ENCODE data around the gene ZBP1. TPM values are rescaled to one million over a fixed set of nuclear protein-coding genes. Genes with fewer than 3 reads are reported as not detected.

ZBP1 gene
- polyA plus RNA-seq, 1 donor: 0.33 TPM

DNA sequence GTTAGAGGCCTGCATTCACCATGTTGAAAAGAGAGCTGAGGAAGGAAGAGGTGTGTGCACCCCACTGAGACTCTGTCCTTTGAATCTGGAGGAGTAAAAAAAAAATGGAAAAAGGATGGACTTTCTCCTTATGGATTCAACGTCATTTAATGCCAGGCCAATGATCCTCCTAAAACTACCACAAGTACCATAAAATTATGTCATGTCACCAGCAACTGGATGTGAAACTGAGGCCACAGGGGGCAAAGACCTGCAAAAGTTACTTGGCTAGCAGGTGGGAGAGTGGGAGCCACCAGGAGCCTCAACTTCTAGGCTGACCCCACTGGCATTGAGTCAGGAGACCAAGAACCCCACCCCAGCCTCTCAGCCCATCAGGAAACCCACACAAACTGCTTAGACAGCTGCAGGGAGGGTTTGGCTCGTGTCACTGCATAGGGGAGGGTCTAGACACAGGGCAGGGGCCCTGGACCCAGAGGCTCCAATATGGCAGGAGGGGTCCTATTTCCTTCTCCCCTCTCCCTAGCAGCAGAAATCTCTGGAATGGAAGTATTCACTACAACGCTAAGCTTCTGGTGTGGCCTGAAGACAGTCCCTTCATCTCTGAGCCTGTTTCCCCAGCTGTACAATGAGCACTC is 48.3 kb downstream of the ZBP1 start:
- no peak for DNase-seq (ENCODE audit: low read depth)

DNA sequence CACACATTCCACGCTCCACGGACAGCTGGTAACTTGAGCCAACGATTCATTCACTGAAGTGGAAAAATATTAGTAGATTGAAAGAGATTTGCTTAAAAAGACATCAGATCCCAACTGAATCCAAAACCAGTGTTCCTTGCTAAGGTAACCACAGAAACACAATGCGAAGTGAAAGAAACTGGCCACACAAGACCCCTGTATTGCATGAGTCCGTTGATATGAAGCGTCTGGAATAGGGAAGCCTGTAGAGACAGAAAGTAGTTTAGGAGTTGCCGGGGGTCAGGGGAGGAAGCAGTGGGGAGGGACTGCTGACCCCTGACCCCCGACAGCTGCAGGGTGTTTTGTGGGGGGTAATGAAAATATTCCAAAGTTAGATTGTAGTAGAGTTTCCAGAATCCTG is 49.3 kb downstream of the ZBP1 start:
- DNase-seq (ENCODE audit: low read depth): no peak

DNA sequence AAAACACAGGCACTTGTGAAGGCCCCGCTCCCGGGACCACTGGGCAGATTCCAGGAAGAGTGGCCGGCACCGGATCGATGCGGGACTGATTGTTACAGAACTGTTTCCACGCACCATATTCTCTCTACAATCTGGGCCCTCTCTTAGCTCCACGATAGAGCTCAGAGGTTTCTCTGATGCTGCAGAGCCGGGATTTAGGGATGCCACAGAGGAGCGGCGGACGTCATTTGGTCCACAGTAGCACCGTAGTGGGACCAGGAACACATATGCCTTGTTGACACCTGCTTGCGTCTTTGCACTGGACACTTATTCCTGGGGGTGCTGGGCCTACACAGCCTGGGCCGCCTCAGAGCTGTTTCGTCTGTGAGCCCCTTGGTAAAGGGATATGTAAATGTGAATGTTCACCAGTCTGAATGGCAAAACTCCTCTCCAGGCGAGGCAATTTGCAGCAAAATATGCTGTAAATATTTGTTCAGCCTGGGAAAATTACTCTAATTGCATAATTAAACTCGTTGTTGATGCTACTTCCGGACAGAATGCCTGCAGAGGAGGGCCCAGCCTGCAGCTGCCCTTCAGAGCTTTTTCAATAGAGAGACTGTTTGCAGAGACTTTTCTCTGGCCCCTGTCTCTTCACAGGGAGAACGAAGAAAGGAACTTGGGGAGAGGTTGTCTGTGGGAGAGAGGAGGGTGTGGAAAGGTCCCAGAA is 49.9 kb downstream of the ZBP1 start:
- DNase-seq (ENCODE audit: low read depth): no peak

DNA sequence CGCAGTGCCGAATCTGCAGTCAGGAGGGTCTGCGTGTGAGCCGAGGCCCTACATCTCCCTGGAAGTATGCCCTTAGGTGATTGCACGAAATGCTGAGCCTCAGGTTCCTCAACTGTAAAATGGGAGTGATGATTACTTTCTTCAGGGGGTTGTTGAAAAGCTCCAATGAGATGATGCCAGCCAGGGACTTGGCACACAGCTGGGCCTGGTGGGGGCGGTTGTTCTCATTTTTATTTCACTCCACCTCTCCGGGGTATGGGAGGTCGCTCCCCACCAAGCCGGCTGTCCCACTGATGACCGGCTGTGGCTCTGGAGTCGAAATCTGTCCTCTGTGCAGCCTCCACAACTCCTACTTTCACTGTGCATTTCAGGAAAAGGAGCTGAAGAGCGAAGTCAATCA is 51.3 kb downstream of the ZBP1 start:
- no peak for DNase-seq (ENCODE audit: low read depth)

DNA sequence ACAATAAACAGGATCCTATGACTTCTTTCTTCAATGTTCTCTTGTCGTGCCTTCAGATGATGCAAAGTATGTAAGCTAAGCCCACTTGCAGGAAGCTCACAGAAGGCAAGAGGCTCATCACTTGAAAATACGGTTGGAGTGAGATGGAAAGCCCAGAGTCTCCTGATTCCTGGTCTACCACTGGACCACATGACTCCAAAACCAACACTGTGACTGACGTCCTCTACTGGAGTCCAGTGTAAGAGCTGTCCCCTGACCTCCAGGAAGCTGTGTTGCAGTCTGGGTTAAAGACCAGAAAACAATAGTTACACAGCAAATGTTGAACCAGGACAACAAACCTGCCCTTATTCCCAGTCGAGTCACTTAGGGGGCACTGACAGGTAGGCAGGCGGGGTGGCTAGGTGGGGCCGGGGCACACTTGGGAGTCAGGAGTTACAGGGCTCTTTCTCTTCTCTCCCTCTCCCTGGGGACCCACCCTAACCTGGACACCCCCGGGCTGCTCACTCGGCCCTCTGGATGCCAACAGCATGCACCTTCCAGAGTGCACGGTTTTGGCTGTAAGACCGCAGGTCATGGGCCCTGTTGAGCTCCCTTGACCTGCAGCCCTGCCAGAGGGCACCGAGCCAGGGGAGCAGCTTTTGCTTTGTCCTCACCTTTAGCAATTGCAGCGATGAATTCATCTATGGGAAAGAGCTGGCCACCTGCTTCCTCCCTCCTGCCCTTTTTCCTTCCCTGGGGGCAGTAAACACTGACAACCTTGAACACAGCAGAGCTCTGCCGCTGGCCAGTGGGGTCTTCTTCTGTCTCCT is 51.9 kb downstream of the ZBP1 start:
- no peak for DNase-seq (ENCODE audit: low read depth)

DNA sequence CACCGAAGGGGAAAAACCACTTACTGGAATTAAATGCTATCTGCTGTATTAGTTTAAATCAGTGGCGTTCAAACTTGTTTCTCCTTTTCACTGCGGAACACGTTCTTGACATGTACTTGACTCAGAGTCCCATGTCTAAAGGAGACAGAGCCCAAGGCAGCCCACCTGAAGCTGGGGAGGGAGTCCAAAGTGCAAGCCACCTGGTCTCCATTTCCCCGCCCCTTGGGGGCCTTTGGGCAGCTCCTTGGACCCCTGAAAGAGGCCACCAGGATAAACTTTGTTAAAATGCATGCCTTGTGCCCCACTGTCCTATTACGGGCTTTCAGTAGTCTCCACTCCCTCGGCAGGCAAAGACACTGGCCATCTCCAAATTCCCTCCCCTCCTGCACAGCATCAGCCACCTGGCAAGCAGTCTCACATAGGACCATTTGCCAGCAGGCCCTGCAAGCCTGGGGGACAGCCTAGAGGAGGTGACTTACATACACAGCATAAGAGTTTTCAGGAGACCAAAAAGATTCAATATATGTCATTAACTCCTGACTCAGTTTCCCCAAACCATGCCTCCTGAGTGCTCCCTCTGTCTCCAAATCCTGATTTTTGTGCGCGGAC is 52.7 kb downstream of the ZBP1 start:
- DNase-seq (ENCODE audit: low read depth): no peak

DNA sequence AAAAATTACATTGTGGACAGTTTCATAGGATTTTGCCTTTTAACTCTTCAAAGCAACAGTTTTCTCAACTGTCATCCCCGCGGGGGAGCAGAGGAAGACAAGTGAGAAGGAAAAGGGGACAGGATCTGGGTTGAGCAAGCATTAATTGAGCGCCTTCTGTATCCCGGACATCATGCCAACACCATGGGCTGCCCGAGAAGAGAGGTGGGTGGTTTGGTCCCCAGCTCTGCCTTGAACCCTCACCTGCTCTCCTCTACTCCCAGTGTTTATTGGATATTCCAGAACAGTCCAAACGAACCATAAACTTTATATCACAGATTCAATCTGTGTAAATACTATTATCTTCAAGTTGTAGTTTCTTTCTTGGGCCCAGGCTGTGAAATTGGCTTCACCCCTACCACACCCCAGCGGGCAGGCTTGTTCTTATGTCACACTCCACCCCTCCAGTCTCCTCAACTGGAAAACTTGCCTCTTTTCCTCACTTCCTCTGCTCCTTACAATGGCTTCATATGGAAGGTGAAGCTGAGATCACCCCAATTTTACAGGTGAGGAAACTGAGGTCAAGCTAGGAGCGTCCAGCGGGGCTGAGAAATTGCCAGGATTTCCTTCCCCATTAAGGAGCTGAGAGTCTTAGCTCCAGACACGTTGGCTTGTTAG is 53.3 kb downstream of the ZBP1 start:
- no peak for DNase-seq (ENCODE audit: low read depth)

DNA sequence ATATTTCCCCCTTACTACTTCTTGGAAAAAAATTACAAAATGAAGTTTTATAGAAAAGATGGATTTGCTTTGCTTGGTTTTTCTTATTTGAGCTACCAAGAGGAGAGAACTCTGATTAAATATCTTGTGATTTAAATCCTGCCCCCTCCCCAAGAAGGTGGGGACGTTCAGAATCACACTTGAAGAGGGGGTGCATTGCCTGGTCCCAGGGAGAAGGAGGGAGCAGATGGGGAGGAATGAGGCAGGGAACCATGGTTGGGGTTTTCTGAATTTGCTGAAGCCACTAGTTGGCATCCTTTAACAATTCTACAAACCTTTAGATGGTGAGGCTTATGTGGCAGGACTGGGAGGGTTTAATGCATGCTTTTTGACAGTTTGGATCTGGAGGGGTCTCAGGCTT is 53.8 kb downstream of the ZBP1 start:
- no peak for DNase-seq (ENCODE audit: low read depth)

DNA sequence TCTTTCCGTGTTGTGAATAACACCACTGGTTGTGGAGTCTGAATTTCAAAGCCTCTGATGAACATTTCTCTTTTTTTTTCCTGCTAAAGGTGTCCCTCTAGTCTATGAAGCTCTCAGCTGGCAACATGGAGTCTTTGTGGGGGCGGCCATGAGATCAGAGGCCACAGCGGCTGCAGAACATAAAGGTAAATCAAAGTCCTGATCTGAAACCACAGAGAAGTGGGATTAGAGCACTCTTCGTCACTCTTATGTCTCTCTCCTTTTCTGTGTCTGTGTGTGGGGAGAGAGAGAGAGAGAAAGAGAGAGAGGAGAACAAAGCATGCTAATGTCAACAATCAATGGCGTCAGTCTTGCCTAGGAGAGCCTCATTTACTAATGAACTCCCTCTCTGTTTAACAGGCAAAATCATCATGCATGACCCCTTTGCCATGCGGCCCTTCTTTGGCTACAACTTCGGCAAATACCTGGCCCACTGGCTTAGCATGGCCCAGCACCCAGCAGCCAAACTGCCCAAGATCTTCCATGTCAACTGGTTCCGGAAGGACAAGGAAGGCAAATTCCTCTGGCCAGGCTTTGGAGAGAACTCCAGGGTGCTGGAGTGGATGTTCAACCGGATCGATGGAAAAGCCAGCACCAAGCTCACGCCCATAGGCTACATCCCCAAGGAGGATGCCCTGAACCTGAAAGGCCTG is 55.1 kb downstream of the ZBP1 start:
- DNase-seq (ENCODE audit: low read depth): no peak

DNA sequence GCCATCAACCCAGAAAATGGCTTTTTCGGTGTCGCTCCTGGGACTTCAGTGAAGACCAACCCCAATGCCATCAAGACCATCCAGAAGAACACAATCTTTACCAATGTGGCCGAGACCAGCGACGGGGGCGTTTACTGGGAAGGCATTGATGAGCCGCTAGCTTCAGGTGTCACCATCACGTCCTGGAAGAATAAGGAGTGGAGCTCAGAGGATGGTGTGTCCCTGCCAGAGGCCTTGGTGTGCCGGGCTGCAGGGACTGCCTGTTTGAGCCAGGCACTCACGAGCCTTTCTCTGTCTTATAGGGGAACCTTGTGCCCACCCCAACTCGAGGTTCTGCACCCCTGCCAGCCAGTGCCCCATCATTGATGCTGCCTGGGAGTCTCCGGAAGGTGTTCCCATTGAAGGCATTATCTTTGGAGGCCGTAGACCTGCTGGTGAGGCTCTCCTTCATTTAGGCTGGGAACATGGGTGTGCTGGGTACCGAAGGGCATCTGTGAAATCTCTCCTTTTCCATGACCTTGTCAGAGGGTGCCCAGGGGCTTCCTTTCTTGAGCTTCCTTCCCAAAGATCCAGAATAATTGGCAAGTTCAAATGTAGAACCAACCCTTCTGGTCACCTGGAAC is 55.9 kb downstream of the ZBP1 start:
- no peak for DNase-seq (ENCODE audit: low read depth)

DNA sequence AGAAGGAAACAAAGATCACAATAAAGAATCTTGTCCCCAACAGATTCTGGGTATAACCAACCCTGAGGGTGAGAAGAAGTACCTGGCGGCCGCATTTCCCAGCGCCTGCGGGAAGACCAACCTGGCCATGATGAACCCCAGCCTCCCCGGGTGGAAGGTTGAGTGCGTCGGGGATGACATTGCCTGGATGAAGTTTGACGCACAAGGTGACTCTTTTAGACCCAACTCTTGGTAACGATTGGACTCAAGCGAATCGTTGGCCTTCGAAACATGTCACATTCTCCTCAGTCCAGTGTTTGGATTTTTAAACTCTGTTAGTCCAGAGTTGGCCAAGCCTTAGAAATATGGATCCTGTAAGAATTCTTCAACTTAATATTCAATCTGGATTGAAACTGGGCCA is 56.7 kb downstream of the ZBP1 start:
- no peak for DNase-seq (ENCODE audit: low read depth)

DNA sequence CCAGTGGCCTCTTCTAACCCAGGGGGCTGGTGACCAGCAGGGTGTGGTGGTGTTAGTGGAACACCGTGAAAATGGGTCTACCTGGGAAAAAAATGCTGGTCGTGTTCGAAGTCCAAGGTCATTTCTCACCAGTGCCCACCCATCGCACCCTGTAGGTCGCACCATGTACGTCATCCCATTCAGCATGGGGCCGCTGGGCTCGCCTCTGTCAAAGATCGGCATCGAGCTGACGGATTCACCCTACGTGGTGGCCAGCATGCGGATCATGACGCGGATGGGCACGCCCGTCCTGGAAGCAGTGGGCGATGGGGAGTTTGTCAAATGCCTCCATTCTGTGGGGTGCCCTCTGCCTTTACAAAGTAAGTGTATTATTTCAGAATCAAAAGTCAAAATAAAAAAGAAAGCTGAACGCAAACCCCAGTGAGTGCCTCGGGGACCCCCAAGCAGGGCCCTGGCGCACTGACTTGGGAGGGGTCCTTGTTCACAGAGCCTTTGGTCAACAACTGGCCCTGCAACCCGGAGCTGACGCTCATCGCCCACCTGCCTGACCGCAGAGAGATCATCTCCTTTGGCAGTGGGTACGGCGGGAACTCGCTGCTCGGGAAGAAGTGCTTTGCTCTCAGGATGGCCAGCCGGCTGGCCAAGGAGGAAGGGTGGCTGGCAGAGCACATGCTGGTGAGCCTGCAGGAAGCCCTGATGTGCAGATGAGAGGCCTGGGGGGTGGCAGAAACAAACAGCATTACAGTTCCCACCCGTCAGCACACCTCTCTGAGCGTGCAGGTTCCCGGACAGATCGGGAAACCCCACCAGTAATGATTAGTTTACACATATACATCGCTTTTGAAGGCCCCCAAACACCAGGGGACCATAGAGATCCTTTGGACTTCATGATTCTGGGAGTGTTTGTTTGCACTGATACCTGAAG is 57.4 kb downstream of the ZBP1 start:
- DNase-seq (ENCODE audit: low read depth): no peak

DNA sequence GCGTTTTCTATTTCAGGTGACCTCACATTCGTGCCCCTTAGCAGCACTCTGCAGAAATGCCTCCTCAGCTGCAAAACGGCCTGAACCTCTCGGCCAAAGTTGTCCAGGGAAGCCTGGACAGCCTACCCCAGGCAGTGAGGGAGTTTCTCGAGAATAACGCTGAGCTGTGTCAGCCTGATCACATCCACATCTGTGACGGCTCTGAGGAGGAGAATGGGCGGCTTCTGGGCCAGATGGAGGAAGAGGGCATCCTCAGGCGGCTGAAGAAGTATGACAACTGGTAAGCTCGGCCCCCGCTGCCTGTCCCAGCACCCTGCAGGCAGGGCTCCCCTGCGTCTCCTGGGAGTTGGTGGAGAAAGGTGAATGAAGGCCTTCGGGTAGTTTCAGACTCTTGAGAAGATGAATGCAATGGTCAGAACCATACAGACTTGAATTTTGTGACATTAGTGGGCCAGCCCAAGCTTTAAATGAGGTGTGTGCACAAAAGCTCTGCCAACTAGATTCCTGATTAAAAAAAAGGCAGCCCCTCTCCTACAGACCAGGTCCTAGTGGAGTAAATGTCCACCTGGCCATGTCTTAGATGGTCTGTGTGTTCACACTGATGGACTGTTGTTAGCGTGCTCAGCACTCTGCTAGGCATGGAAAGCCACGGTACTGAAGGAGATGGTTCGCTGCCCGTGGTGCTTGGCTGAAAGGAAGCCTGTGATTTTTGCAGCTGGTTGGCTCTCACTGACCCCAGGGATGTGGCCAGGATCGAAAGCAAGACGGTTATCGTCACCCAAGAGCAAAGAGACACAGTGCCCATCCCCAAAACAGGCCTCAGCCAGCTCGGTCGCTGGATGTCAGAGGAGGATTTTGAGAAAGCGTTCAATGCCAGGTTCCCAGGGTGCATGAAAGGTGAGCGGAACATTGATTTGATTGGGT is 58.6 kb downstream of the ZBP1 start:
- DNase-seq (ENCODE audit: low read depth): no peak

DNA sequence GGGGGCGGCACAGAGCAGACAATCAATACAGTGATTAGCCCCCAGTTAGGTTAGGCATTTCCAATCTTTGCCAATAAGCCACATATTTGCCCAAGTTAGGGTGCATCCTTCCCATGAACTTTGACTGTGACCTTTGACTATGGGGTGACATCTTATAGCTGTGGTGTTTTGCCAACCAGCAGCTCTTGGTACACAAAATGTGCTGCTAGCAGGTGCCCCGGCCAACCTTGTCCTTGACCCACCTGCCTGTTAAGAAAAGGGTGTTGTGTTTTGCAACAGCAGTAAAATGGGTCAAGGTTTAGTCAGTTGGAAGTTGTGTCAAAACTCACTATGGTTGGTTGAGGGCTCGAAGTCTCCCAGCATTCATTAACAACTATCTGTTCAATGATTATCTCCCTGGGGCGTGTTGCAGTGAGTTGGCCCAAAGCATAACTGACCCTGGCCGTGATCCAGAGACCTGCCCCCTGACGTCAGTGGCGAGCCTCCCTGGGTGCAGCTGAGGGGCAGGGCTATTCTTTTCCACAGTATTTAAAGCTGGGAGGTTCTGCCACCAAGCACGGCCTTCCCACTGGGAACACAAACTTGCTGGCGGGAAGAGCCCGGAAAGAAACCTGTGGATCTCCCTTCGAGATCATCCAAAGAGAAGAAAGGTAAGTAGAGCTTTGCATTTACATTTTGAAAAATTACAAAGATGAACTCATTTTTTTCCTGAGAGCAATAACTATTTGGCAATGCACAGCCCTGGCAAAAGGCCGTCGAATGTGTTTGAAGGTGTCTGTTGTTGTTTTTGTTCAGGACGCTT is 59.5 kb downstream of the ZBP1 start, which contains the start of gene PCK1:
PCK1 (plus strand) TSS at position 557 of the 802 bp plus-strand sequence. CDS start 302 bp downstream, outside the sequence.
- DNase-seq (ENCODE audit: low read depth): no peak

DNA sequence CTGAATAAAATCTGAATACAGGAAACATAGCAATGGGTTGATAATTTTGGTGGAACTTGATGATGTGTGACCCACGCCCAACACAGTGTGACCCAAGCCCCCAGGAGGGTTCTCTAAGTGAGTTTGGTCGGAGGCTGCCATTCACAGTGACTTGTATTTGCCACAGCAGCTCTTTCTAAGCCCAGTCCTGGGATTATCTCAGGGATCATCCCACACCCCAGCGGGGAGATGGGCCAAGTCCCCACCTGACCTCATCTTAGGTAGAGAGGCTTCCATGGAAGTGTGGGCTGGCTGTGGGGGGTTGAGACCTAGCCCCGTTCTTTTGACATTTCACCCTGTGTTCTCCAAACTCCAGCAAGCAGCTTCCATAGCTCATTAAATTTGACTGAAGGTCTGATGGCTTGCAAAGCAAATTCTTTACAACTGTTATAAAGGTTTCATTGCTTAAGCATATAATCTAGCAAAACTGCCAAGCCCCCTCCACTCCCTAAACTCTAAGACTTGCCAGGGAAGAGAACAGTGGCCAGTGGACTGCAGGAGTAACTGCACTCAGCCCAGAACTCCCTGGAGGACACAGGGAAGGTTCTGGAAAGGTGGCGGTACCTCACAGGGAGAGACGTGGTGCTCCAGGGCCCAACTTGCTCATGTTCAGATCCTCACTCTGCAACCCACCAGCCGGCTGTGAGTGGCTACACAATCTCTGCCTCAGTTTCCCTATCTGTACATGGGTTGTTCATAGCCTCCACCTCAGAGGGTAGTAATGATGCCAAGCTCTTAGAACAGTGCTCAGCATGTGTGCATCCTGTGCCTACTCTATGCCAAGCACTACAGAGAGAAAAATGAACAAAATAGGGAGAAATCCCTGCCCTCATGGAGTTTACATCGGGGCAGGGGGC is 60.3 kb downstream of the ZBP1 start:
- DNase-seq (ENCODE audit: low read depth): no peak

DNA sequence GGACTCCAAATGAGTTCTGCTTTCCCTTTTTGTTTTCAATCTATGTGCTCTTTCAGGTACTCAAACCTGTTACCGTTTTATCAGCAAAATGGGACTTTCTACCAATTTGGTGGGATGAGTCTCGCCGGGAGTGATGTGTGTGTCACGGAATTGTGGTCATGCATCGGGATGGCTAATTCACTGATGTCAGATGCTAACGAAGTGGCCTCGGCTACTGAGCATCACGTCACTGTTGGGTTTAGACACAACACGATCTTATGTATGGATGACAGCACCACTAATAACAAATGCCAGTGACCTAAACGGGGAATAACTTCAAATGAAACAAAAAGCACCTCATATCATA is 61.0 kb downstream of the ZBP1 start:
- no peak for DNase-seq (ENCODE audit: low read depth)

All from forelimb muscle (tissue), 1 donor.